ENCODE measurements around the gene ADAMTSL5.

The ADAMTSL5 gene

DNA sequence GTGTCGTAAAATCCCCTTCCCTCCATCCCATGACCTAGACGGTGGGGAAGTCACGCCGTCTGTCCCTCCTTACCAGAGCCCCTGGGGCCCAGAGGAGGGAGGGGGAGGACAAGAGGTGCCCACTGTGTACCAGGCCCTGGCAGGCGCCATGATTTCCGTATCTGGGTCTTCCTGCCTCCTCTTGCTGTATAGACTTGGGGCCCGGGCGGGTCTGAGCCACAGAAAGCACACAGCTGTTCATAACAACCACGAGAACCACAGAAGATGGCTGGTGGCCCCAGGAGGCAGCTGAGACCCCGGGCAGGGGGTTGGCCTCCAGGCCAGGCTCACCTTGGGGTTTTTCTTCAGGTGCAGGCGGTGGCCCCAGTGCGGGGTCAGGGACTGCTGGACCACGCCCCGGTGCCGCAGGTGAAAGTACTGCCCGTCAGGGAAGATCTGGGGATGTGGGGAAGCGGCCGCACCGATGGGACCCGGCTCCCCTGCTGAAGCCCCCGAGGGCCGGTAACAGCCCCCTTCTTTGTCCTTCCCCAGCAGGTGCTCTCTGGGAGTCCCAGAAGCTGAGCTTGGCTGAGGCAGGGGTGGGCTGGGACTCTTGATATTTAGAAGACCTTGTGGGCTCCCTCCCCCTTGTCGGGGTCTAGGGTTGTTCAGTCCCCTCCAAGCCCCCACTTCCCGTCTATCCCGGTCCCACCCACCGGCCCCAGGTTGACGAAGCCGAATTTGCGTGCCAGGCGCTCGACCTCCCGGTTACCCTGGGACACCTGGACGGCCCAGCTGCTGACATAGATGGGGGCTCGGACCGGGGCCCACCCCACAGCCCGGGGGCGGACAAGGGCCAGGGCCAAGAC lies 23.1 kb downstream of the ADAMTSL5 start:
- Histone ChIP-seq H3K79me2 (ENCODE audit: insufficient read depth, low read length) (no peaks in the 10 kb centered on the region), H3F3A (ENCODE audit: low read depth) (no peaks in the 10 kb centered on the region), H4K20me1 (ENCODE audit: insufficient read depth, low read length, poor library complexity, severe bottlenecking) (no peaks in the 10 kb centered on the region), H3K9me2 (replicated peaks; ENCODE audit: low read depth, low read length) (no peaks in the 10 kb centered on the region), H3K4me1 (ENCODE audit: insufficient read depth, low read length, poor library complexity, severe bottlenecking) (peaks cover 3% of the 10 kb centered on the region), H3K4me2 (ENCODE audit: low read depth, low read length, poor library complexity, severe bottlenecking) (peak overlapping the region; percentile 94), H3K9me3 (ENCODE audit: insufficient read depth, low read depth, low read length) (no peaks in the 10 kb centered on the region), H3K4me3 (ENCODE audit: low read length, poor library complexity, severe bottlenecking) (peak overlapping the region; percentile 82), H2AFZ (ENCODE audit: low read length) (peak overlapping the region; percentile 95), H3K9ac (ENCODE audit: low read depth, low read length, poor library complexity, severe bottlenecking) (peak overlapping the region; percentile 87), H3K27me3 (ENCODE audit: insufficient read depth, low read length, poor library complexity, severe bottlenecking) (no peaks in the 10 kb centered on the region), H3K36me3 (ENCODE audit: insufficient read depth, low read length) (no peaks in the 10 kb centered on the region)
- no peak for TF ChIP-seq EZH2phosphoT487 (IDR thresholded peaks at IDR 0.05; ENCODE audit: borderline replicate concordance)
- TF ChIP-seq, protein P1, sequence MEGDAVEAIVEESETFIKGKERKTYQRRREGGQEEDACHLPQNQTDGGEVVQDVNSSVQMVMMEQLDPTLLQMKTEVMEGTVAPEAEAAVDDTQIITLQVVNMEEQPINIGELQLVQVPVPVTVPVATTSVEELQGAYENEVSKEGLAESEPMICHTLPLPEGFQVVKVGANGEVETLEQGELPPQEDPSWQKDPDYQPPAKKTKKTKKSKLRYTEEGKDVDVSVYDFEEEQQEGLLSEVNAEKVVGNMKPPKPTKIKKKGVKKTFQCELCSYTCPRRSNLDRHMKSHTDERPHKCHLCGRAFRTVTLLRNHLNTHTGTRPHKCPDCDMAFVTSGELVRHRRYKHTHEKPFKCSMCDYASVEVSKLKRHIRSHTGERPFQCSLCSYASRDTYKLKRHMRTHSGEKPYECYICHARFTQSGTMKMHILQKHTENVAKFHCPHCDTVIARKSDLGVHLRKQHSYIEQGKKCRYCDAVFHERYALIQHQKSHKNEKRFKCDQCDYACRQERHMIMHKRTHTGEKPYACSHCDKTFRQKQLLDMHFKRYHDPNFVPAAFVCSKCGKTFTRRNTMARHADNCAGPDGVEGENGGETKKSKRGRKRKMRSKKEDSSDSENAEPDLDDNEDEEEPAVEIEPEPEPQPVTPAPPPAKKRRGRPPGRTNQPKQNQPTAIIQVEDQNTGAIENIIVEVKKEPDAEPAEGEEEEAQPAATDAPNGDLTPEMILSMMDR (conservative IDR thresholded peaks at IDR 0.05; ENCODE audit: low read length), result no peak

DNA sequence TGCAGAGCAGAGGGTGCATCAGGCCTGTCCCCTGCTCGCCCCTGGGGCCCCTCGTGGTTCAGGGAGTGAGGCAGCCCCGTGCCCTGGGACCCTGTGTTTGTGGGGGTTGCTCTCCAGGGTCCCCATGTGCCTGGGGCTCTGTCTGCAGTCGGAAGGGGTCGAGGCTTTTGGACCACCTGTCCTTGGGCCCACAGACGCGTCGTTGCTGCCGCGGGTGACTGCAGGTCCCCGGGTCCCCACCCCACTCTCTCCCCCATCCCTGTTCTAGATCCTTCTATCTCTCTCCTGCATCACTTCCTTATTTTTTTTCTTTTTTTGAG lies 24.6 kb downstream of the ADAMTSL5 start:
- Histone ChIP-seq H3K36me3 (ENCODE audit: insufficient read depth, low read length) (no peaks in the 10 kb centered on the region), H2AFZ (ENCODE audit: low read length) (no peak overlapping the region), H4K20me1 (ENCODE audit: insufficient read depth, low read length, poor library complexity, severe bottlenecking) (no peaks in the 10 kb centered on the region), H3K27me3 (ENCODE audit: insufficient read depth, low read length, poor library complexity, severe bottlenecking) (no peaks in the 10 kb centered on the region), H3K9me3 (ENCODE audit: insufficient read depth, low read depth, low read length) (no peaks in the 10 kb centered on the region), H3K9ac (ENCODE audit: low read depth, low read length, poor library complexity, severe bottlenecking) (no peak overlapping the region), H3F3A (ENCODE audit: low read depth) (no peaks in the 10 kb centered on the region), H3K4me1 (ENCODE audit: insufficient read depth, low read length, poor library complexity, severe bottlenecking) (peaks cover 3% of the 10 kb centered on the region), H3K9me2 (replicated peaks; ENCODE audit: low read depth, low read length) (no peaks in the 10 kb centered on the region), H3K79me2 (ENCODE audit: insufficient read depth, low read length) (no peaks in the 10 kb centered on the region), H3K4me2 (ENCODE audit: low read depth, low read length, poor library complexity, severe bottlenecking) (no peak overlapping the region), H3K4me3 (ENCODE audit: low read length, poor library complexity, severe bottlenecking) (no peak overlapping the region)
- TF ChIP-seq EZH2phosphoT487 (IDR thresholded peaks at IDR 0.05; ENCODE audit: borderline replicate concordance), result no peak
- TF ChIP-seq, protein P1 (conservative IDR thresholded peaks at IDR 0.05; ENCODE audit: low read length), result no peak

DNA sequence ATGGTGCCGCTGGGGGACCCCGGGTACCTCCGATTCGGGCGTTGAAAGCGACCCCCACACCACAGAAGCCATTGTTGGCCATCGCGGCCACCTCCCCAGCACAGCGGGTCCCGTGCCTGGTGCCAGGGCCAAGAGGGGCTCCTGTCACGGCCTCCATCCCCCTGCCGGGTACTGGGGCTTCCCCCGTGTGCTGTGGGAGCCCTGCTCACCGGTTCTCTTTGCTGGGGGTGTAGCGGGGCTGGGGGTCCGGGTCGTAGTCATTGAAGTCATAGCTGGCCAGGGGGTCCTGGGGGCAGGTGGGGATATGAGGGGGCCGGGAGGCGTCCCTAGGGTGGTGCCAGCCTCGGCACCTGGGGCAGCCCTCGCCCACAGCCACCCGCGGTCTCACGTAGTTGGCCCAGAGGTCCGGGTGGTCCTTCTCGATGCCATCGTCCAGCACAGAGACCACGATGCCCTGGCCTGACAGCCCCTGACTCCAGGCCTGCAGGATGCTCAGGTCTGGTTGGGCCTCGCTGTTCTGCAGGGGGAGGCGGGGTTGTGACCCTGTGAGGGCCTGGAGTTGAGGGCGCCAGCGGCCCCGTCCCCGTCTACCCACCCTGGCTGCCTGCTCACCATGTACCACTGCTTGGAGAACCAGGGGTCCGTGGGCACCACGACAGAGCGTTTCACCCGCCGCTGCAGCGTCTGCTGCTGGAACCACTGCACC lies 25.1 kb downstream of the ADAMTSL5 start:
- TF ChIP-seq EZH2phosphoT487 (IDR thresholded peaks at IDR 0.05; ENCODE audit: borderline replicate concordance), result no peak
- TF ChIP-seq, protein P1 (conservative IDR thresholded peaks at IDR 0.05; ENCODE audit: low read length), result no peak
- H3K4me3 ChIP-seq (ENCODE audit: low read length, poor library complexity, severe bottlenecking), result no peak overlapping the region
- H3K9me2 ChIP-seq (replicated peaks; ENCODE audit: low read depth, low read length), result no peaks in the 10 kb centered on the region
- no peaks in the 10 kb centered on the region for H3K27me3 ChIP-seq (ENCODE audit: insufficient read depth, low read length, poor library complexity, severe bottlenecking)
- H3K9ac ChIP-seq (ENCODE audit: low read depth, low read length, poor library complexity, severe bottlenecking), result no peak overlapping the region
- H2AFZ ChIP-seq (ENCODE audit: low read length), result no peak overlapping the region
- H3K9me3 ChIP-seq (ENCODE audit: insufficient read depth, low read depth, low read length), result no peaks in the 10 kb centered on the region
- H3K4me1 ChIP-seq (ENCODE audit: insufficient read depth, low read length, poor library complexity, severe bottlenecking), result peaks cover 3% of the 10 kb centered on the region
- no peaks in the 10 kb centered on the region for H3K36me3 ChIP-seq (ENCODE audit: insufficient read depth, low read length)
- H3K4me2 ChIP-seq (ENCODE audit: low read depth, low read length, poor library complexity, severe bottlenecking), result no peak overlapping the region
- no peaks in the 10 kb centered on the region for H3K79me2 ChIP-seq (ENCODE audit: insufficient read depth, low read length)
- no peaks in the 10 kb centered on the region for H4K20me1 ChIP-seq (ENCODE audit: insufficient read depth, low read length, poor library complexity, severe bottlenecking)
- no peaks in the 10 kb centered on the region for H3F3A ChIP-seq (ENCODE audit: low read depth)
